BJ (cell line): Measurements from ENCODE around the gene MED31. TPM values are rescaled to one million over a fixed set of nuclear protein-coding genes. Genes with fewer than 3 reads are reported as not detected.

Experiments
- CTCF ChIA-PET: fragments of 350-600 bp; formaldehyde crosslinking; extraction: SDS; loops from one replicate; lab custom pipeline; 2021; ENCODE audit warnings: antibody characterized with exemption, inconsistent platforms; lab: Yijun Ruan, JAX
- POLR2A ChIA-PET: fragments of 300-600 bp; sonication (Branson Sonifier 250); formaldehyde crosslinking; extraction: SDS; loops from one replicate; lab custom pipeline; 2021; ENCODE audit warnings: antibody characterized with exemption; lab: Charles Lee
- DNase-seq: peaks from one replicate; pipeline ENCODE4 v3.0.0-alpha.2; 2011; ENCODE audit warnings: low read depth
- H3K27me3 ChIP-seq: 2 replicates; pipeline ENCODE4 v1.6.0; 2011; ENCODE audit warnings: low read length; ENCODE audit not compliant: control insufficient read depth, insufficient read depth
- H3K36me3 ChIP-seq: 2 replicates; pipeline ENCODE4 v1.5.1; 2011; ENCODE audit warnings: low read length; ENCODE audit not compliant: control insufficient read depth, insufficient read depth
- H3K4me3 ChIP-seq: 2 replicates; pipeline ENCODE4 v1.5.1; 2011; ENCODE audit warnings: low read depth, mild to moderate bottlenecking, control low read depth, low read length
- CTCF ChIP-seq: IDR thresholded peaks from 2 replicates; pipeline ENCODE4 v1.5.1; 2011; ENCODE audit warnings: low read depth, mild to moderate bottlenecking, control low read depth, inconsistent platforms, low read length, moderate library complexity; ENCODE audit not compliant: insufficient read depth
- polyA plus RNA-seq: library from polyadenylated mRNA; depleted of rRNA; stranded (reverse); fragments of >200 nt; gene quantifications from 2 replicates; pipeline ENCODE4 v1.2.3, GENCODE V29; 2011

Gene MED31
- polyA plus RNA-seq, 1 experiment, result 6.9 TPM

DNA sequence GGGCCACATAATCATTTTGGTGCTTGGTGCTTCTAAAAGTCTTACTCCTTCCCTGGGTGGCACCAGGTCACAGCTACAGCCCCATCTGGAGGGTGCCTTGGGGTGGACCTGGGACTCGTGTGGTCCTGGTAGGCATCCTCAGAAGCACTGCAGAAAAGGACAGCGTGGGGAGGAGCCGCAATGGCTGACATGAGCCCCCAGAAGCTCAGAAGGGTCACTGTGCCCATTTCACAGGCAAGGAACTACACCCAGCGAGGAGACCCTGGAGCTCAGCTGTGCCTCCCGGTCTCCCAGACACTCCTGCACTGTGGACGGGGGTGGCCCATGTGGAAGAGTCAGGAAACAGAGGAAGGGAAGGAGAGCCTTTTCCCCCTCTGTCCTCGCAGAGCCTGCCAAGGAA lies 26.5 kb upstream of the MED31 start:
- no peak overlapping the region for H3K4me3 ChIP-seq
- peaks cover 5% of the 10 kb centered on the region for H3K27me3 ChIP-seq
- TF ChIP-seq CTCF, result no peak
- ChIA-PET POLR2A (no interaction called here), CTCF (interaction anchor here (0.7 to 5.1 kb wide), 3 partner anchors 12 to 206 kb away, joined by 3 to 29 read pairs (median 5); no protein-coding TSS in a partner anchor)
- H3K36me3 ChIP-seq, result no peaks in the 10 kb centered on the region
- DNase-seq, result no peak

DNA sequence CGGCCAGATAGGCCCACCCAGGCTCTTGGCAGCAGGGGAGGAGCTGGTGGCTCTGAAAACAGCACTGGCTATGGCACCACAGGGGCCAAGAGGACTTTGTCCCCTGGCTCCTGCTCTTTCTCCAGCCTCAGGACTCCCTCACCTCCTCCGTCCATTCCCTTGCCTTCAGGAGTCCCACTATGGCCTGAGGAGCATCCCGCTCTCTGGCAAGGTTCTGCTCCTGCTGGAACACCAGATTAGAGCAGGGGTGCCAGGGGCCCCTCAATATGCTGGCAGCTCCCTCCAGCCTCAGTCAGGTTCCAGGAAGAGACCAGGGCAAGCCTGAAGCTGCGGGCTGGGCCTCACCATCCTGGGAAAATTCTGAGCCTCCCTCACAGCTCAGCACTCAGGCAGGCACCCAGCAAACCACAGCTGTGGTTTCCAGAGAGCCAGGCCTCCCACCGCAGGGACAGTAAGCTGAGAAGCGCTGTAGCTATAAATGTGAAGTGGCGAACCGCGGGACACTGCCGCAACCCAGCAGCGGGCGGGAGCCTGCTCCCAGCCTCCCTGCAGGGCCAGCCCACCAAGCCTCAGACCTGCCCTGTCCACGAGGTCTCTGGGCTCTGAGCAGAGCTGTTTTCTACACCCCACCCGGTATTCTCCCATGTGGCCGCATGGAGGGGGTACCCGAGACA lies 25.9 kb upstream of the MED31 start:
- Histone ChIP-seq H3K27me3 (peaks cover 5% of the 10 kb centered on the region), H3K4me3 (no peak overlapping the region), H3K36me3 (no peaks in the 10 kb centered on the region)
- ChIA-PET POLR2A (no interaction called here), CTCF (interaction anchor here (0.6 to 5.1 kb wide), 4 partner anchors 11 to 344 kb away, joined by 3 to 29 read pairs (median 4); no protein-coding TSS in a partner anchor)
- TF ChIP-seq CTCF, result no peak
- DNase-seq, result no peak

DNA sequence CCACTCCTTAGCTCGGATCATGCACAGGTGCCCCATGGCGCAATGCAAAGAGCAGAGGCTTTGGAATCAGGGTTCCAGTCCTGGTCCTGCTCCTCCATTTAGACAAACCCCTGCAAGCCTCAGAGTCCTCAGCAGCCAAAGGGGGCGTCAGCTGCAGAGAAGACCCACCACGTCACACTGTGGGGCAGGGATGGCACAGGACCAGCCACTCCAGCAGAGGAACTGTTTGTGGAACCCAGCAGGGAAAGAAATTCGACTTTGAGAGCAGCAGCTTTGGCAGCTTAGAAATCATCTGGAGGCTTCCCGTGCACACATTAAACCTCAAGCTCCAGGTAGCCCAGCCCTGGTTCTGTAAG lies 25.4 kb upstream of the MED31 start:
- H3K4me3 ChIP-seq, result no peak overlapping the region
- POLR2A ChIA-PET, result no interaction called here
- TF ChIP-seq CTCF, result no peak
- CTCF ChIA-PET, result interaction anchor here (0.6 to 5.1 kb wide), 3 partner anchors 11 to 345 kb away, joined by 3 to 29 read pairs (median 5); no protein-coding TSS in a partner anchor
- DNase-seq, result no peak
- no peaks in the 10 kb centered on the region for H3K36me3 ChIP-seq
- H3K27me3 ChIP-seq, result peaks cover 5% of the 10 kb centered on the region

GRCh38 chr17:6675201-6675825 lies 23.9 kb upstream of the MED31 start:
- no peak for TF ChIP-seq CTCF
- Histone ChIP-seq H3K4me3 (no peak overlapping the region), H3K27me3 (peaks cover 5% of the 10 kb centered on the region), H3K36me3 (no peaks in the 10 kb centered on the region)
- ChIA-PET CTCF (interaction anchor here (1.2 kb wide), 1 partner anchor 9 kb away, joined by 4 read pairs; no protein-coding TSS in a partner anchor), POLR2A (no interaction called here)
- no peak for DNase-seq

- H3K27me3 ChIP-seq, result peaks cover 5% of the 10 kb centered on the region
- no peak overlapping the region for H3K4me3 ChIP-seq
- DNase-seq, result no peak
- H3K36me3 ChIP-seq, result no peaks in the 10 kb centered on the region
- no peak for TF ChIP-seq CTCF
- POLR2A ChIA-PET, result no interaction called here
- CTCF ChIA-PET, result interaction anchor here (1.2 to 1.6 kb wide), 2 partner anchors 8 to 330 kb away, joined by 4 read pairs; no protein-coding TSS in a partner anchor
Measured at GRCh38 chr17:6674586-6674985, 23.2 kb upstream of the MED31 start.
